Type B pancreatic cell (in vitro differentiated cells): ENCODE measurements around the gene HDAC2. TPM values are rescaled to one million over a fixed set of nuclear protein-coding genes. Genes with fewer than 3 reads are reported as not detected.
"Not testable (repeated sequence)": the region's sequence is repeated elsewhere in the genome, so short reads cannot be mapped to it uniquely, and the experiment has no call there.

Experiments used
- DNase-seq: peaks from one replicate; pipeline ENCODE4 v3.0.0; 2021; ENCODE audit warnings: mixed read lengths; ENCODE audit not compliant: unreplicated experiment; ENCODE audit errors: extremely low spot score
- H3K27ac Mint-ChIP-seq: 2 replicates; pipeline ENCODE4 v1.8.0; 2021; ENCODE audit warnings: mild to moderate bottlenecking, mixed read lengths
- H3K27me3 Mint-ChIP-seq: 2 replicates; pipeline ENCODE4 v1.8.0; 2021; ENCODE audit warnings: mixed read lengths
- H3K36me3 Mint-ChIP-seq: 2 replicates; pipeline ENCODE4 v1.8.0; 2021; ENCODE audit warnings: mixed read lengths
- H3K4me1 Mint-ChIP-seq: one replicate; pipeline ENCODE4 v1.8.0; 2021; ENCODE audit warnings: mixed read lengths; ENCODE audit not compliant: unreplicated experiment
- H3K4me3 Mint-ChIP-seq: 2 replicates; pipeline ENCODE4 v1.8.0; 2021; ENCODE audit warnings: mild to moderate bottlenecking, mixed read lengths
- H3K9me3 Mint-ChIP-seq: 2 replicates; pipeline ENCODE4 v1.8.0; 2021; ENCODE audit warnings: mixed read lengths
- CTCF ChIP-seq: fragments of 200-600 bp; sonication (generic); conservative IDR thresholded peaks from 2 replicates; pipeline ENCODE4 v1.5.0; 2021; ENCODE audit warnings: antibody characterized with exemption, mild to moderate bottlenecking
- total RNA-seq: library from RNA; stranded (reverse); gene quantifications from 2 replicates; pipeline ENCODE4 v1.2.1, GENCODE V29; 2021; ENCODE audit warnings: low replicate concordance

HDAC2 gene
- total RNA-seq, 1 donor from 2014 or later, result 232 TPM

GRCh38 chr6:113924312-113924723 is 46.6 kb downstream of the HDAC2 start:
- H3K4me3 Mint-ChIP-seq, result no peak overlapping the region
- H3K36me3 Mint-ChIP-seq, result no peaks in the 10 kb centered on the region
- DNase-seq, result no peak
- peaks cover 7% of the 10 kb centered on the region for H3K4me1 Mint-ChIP-seq
- no peak for TF ChIP-seq CTCF
- peaks cover 8% of the 10 kb centered on the region for H3K9me3 Mint-ChIP-seq
- H3K27ac Mint-ChIP-seq, result no peak overlapping the region
- H3K27me3 Mint-ChIP-seq, result no peaks in the 10 kb centered on the region

- Mint-ChIP-seq H3K36me3 (no peaks in the 10 kb centered on the region), H3K27ac (no peak overlapping the region)
- TF ChIP-seq CTCF, result no peak
These were observed 47.4 kb downstream of the HDAC2 start for GRCh38 chr6:113923526-113923925.

GRCh38 chr6:113921299-113921904 is 49.5 kb downstream of the HDAC2 start:
- no peak for DNase-seq
- Mint-ChIP-seq H3K36me3 (no peaks in the 10 kb centered on the region), H3K27me3 (no peaks in the 10 kb centered on the region), H3K27ac (no peak overlapping the region), H3K4me1 (peaks cover 3% of the 10 kb centered on the region), H3K4me3 (no peak overlapping the region), H3K9me3 (peaks cover 4% of the 10 kb centered on the region)
- TF ChIP-seq CTCF, result no peak

More at GRCh38 chr6:113923526-113923925, 47.4 kb downstream of the HDAC2 start:
- Mint-ChIP-seq H3K4me1 (peaks cover 7% of the 10 kb centered on the region), H3K27me3 (no peaks in the 10 kb centered on the region), H3K9me3 (peaks cover 8% of the 10 kb centered on the region), H3K4me3 (no peak overlapping the region)
- no peak for DNase-seq

GRCh38 chr6:113920663-113921267 is 50.2 kb downstream of the HDAC2 start:
- no peak for TF ChIP-seq CTCF
- H3K9me3 Mint-ChIP-seq, result peaks cover 4% of the 10 kb centered on the region
- H3K4me3 Mint-ChIP-seq, result no peak overlapping the region
- DNase-seq, result no peak
- no peaks in the 10 kb centered on the region for H3K36me3 Mint-ChIP-seq
- no peaks in the 10 kb centered on the region for H3K27me3 Mint-ChIP-seq
- H3K27ac Mint-ChIP-seq, result no peak overlapping the region
- H3K4me1 Mint-ChIP-seq, result peaks cover 3% of the 10 kb centered on the region

GRCh38 chr6:113910285-113910684 is 60.7 kb downstream of the HDAC2 start:
- not testable (repeated sequence) for H3K36me3 Mint-ChIP-seq, H3K4me3 Mint-ChIP-seq, DNase-seq, H3K4me1 Mint-ChIP-seq, H3K27me3 Mint-ChIP-seq, H3K27ac Mint-ChIP-seq, H3K9me3 Mint-ChIP-seq

GRCh38 chr6:113909224-113909856 is 61.6 kb downstream of the HDAC2 start:
- Mint-ChIP-seq H3K36me3 (no peaks in the 10 kb centered on the region), H3K27me3 (peaks cover 9% of the 10 kb centered on the region), H3K27ac (no peak overlapping the region), H3K4me3 (no peak overlapping the region), H3K4me1 (peaks cover 11% of the 10 kb centered on the region), H3K9me3 (peaks cover 6% of the 10 kb centered on the region)
- TF ChIP-seq CTCF, result peak; percentile 90
- no peak for DNase-seq
